ENCODE results near the gene CIAO3.
"Not testable (repeated sequence)": the region's sequence is repeated elsewhere in the genome, so short reads cannot be mapped to it uniquely, and the experiment has no call there.

Gene CIAO3

GRCh38 chr16:779561-779960, 38.8 kb upstream of the CIAO3 start:
- ATAC-seq (no peak), DNase-seq (no peak)
- no peaks in the 10 kb centered on the region for H3K9me3 Mint-ChIP-seq
- peaks cover 9% of the 10 kb centered on the region for H3K27me3 Mint-ChIP-seq
- peaks cover 6% of the 10 kb centered on the region for H3K4me1 Mint-ChIP-seq
- no peak overlapping the region for H3K27ac Mint-ChIP-seq
- no peak overlapping the region for H3K4me3 Mint-ChIP-seq

- Mint-ChIP-seq H3K4me1 (peaks cover 6% of the 10 kb centered on the region), H3K27ac (no peak overlapping the region), H3K4me3 (no peak overlapping the region), H3K9me3 (no peaks in the 10 kb centered on the region), H3K27me3 (peaks cover 9% of the 10 kb centered on the region)
- ATAC-seq (no peak), DNase-seq (no peak)
Observed at GRCh38 chr16:778909-779527, 38.2 kb upstream of the CIAO3 start.

GRCh38 chr16:778447-778846, 37.6 kb upstream of the CIAO3 start:
- H3K9me3 Mint-ChIP-seq, result no peaks in the 10 kb centered on the region
- no peak for ATAC-seq
- no peak overlapping the region for H3K27ac Mint-ChIP-seq
- H3K27me3 Mint-ChIP-seq, result peaks cover 9% of the 10 kb centered on the region
- H3K4me1 Mint-ChIP-seq, result peaks cover 6% of the 10 kb centered on the region
- no peak for DNase-seq
- H3K4me3 Mint-ChIP-seq, result no peak overlapping the region

- Mint-ChIP-seq H3K27ac (no peak overlapping the region), H3K27me3 (peaks cover 9% of the 10 kb centered on the region), H3K4me1 (peaks cover 6% of the 10 kb centered on the region), H3K4me3 (no peak overlapping the region), H3K9me3 (no peaks in the 10 kb centered on the region)
- no peak for ATAC-seq
- DNase-seq, result no peak
Observed at GRCh38 chr16:777826-778225, 37.0 kb upstream of the CIAO3 start.

- no peak overlapping the region for H3K27ac Mint-ChIP-seq
- no peak for DNase-seq
- no peak overlapping the region for H3K4me3 Mint-ChIP-seq
- H3K27me3 Mint-ChIP-seq, result peaks cover 9% of the 10 kb centered on the region
- peaks cover 6% of the 10 kb centered on the region for H3K4me1 Mint-ChIP-seq
- no peak for ATAC-seq
- H3K9me3 Mint-ChIP-seq, result no peaks in the 10 kb centered on the region
Observed at GRCh38 chr16:776824-777223, 36.0 kb upstream of the CIAO3 start.

GRCh38 chr16:776298-776697, 35.5 kb upstream of the CIAO3 start:
- H3K4me3 Mint-ChIP-seq, ATAC-seq, H3K4me1 Mint-ChIP-seq, H3K27ac Mint-ChIP-seq, H3K9me3 Mint-ChIP-seq, DNase-seq, H3K27me3 Mint-ChIP-seq: not testable (repeated sequence)

- ATAC-seq (no peak), DNase-seq (no peak)
- H3K27me3 Mint-ChIP-seq, result peaks cover 9% of the 10 kb centered on the region
- H3K27ac Mint-ChIP-seq, result no peak overlapping the region
- H3K4me1 Mint-ChIP-seq, result peaks cover 6% of the 10 kb centered on the region
- no peak overlapping the region for H3K4me3 Mint-ChIP-seq
- H3K9me3 Mint-ChIP-seq, result no peaks in the 10 kb centered on the region
Observed at GRCh38 chr16:775236-775796, 34.5 kb upstream of the CIAO3 start.

- H3K4me1 Mint-ChIP-seq, result peaks cover 6% of the 10 kb centered on the region
- ATAC-seq, result no peak
- no peak overlapping the region for H3K27ac Mint-ChIP-seq
- peaks cover 9% of the 10 kb centered on the region for H3K27me3 Mint-ChIP-seq
- DNase-seq, result no peak
- no peaks in the 10 kb centered on the region for H3K9me3 Mint-ChIP-seq
- no peak overlapping the region for H3K4me3 Mint-ChIP-seq
Observed at GRCh38 chr16:774086-775001, 33.5 kb upstream of the CIAO3 start.

- Mint-ChIP-seq H3K27me3 (peaks cover 6% of the 10 kb centered on the region), H3K9me3 (no peaks in the 10 kb centered on the region), H3K4me1 (peaks cover 5% of the 10 kb centered on the region), H3K4me3 (no peak overlapping the region), H3K27ac (no peak overlapping the region)
- DNase-seq (no peak), ATAC-seq (no peak)
Observed at GRCh38 chr16:772959-773358, 32.2 kb upstream of the CIAO3 start.

GRCh38 chr16:770411-770810, 29.6 kb upstream of the CIAO3 start:
- Mint-ChIP-seq H3K9me3 (no peaks in the 10 kb centered on the region), H3K27me3 (no peaks in the 10 kb centered on the region), H3K4me3 (no peak overlapping the region), H3K27ac (no peak overlapping the region), H3K4me1 (no peaks in the 10 kb centered on the region)
- ATAC-seq (peak; percentile 24), DNase-seq (no peak)

- Mint-ChIP-seq H3K4me3 (no peak overlapping the region), H3K27ac (no peak overlapping the region)
Observed at GRCh38 chr16:769934-770333, 29.1 kb upstream of the CIAO3 start.

GRCh38 chr16:769184-769784, 28.5 kb upstream of the CIAO3 start:
- no peaks in the 10 kb centered on the region for H3K9me3 Mint-ChIP-seq
- H3K27me3 Mint-ChIP-seq, result no peaks in the 10 kb centered on the region
- no peaks in the 10 kb centered on the region for H3K4me1 Mint-ChIP-seq
- no peak overlapping the region for H3K27ac Mint-ChIP-seq
- DNase-seq (no peak), ATAC-seq (peak; percentile 41)
- no peak overlapping the region for H3K4me3 Mint-ChIP-seq

More at GRCh38 chr16:769934-770333, 29.1 kb upstream of the CIAO3 start:
- Mint-ChIP-seq H3K9me3 (no peaks in the 10 kb centered on the region), H3K4me1 (no peaks in the 10 kb centered on the region), H3K27me3 (no peaks in the 10 kb centered on the region)
- no peak for DNase-seq
- ATAC-seq, result peak; percentile 3

- ATAC-seq (peak; percentile 24), DNase-seq (no peak)
- H3K27ac Mint-ChIP-seq, result no peak overlapping the region
- H3K4me3 Mint-ChIP-seq, result no peak overlapping the region
- H3K9me3 Mint-ChIP-seq, result no peaks in the 10 kb centered on the region
- no peaks in the 10 kb centered on the region for H3K4me1 Mint-ChIP-seq
- H3K27me3 Mint-ChIP-seq, result no peaks in the 10 kb centered on the region
Observed at GRCh38 chr16:768428-768827, 27.6 kb upstream of the CIAO3 start.

GRCh38 chr16:767743-768235, 27.0 kb upstream of the CIAO3 start:
- H3K27ac Mint-ChIP-seq, result no peak overlapping the region
- H3K9me3 Mint-ChIP-seq, result no peaks in the 10 kb centered on the region
- H3K4me3 Mint-ChIP-seq, result no peak overlapping the region
- H3K27me3 Mint-ChIP-seq, result no peaks in the 10 kb centered on the region
- ATAC-seq (no peak), DNase-seq (no peak)
- H3K4me1 Mint-ChIP-seq, result no peaks in the 10 kb centered on the region

GRCh38 chr16:766820-767640, 26.2 kb upstream of the CIAO3 start:
- no peaks in the 10 kb centered on the region for H3K4me1 Mint-ChIP-seq
- no peak overlapping the region for H3K27ac Mint-ChIP-seq
- DNase-seq, result no peak
- no peak overlapping the region for H3K4me3 Mint-ChIP-seq
- no peaks in the 10 kb centered on the region for H3K27me3 Mint-ChIP-seq
- no peak for ATAC-seq
- H3K9me3 Mint-ChIP-seq, result no peaks in the 10 kb centered on the region

All from stimulated activated naive CD8-positive, alpha-beta T cell treated with anti-CD3 and anti-CD28 coated beads, Interleukin-15, amount 100 ng/mL, for 72 hours (primary cell).